Liver (tissue), 9 donors: ENCODE results near the gene SYDE2. TPM values are rescaled to one million over a fixed set of nuclear protein-coding genes. Genes with fewer than 3 reads are reported as not detected.
A peak's percentile ranks its signal among the peaks of the same experiment; 100 is the strongest.

Experiments used
- DNase-seq: peaks from one replicate; pipeline ENCODE4 v3.0.0-alpha.2; 2017; ENCODE audit warnings: low spot score
- H3K27ac ChIP-seq, 2 donors: one replicate each; pipeline ENCODE4 v1.7.0; 2013; ENCODE audit warnings: inconsistent platforms in 2 of 2, low read length in 2 of 2, control low read depth in 1 of 2, low read depth in 1 of 2, mild to moderate bottlenecking in 1 of 2
- H3K27me3 ChIP-seq, 4 donors: one replicate each; pipeline versions ENCODE4 v1.6.1 to v1.7.0; 2013; ENCODE audit warnings: low read length in 3 of 4, inconsistent platforms in 1 of 4, mild to moderate bottlenecking in 1 of 4, moderate library complexity in 1 of 4; ENCODE audit not compliant: control insufficient read depth in 4 of 4, insufficient read depth in 4 of 4
- H3K36me3 ChIP-seq, 4 donors: one replicate each; pipeline versions ENCODE4 v1.6.1 to v1.7.0; 2013; ENCODE audit warnings: low read length in 3 of 4, mild to moderate bottlenecking in 3 of 4, low read depth in 1 of 4, moderate library complexity in 1 of 4; ENCODE audit not compliant: control insufficient read depth in 4 of 4, insufficient read depth in 3 of 4
- H3K4me1 ChIP-seq, 4 donors: one replicate each; pipeline versions ENCODE4 v1.6.1 to v1.7.0; 2013; ENCODE audit warnings: low read length in 3 of 4, mild to moderate bottlenecking in 3 of 4, moderate library complexity in 1 of 4; ENCODE audit not compliant: control insufficient read depth in 4 of 4, insufficient read depth in 4 of 4
- H3K4me3 ChIP-seq, 3 donors: one replicate each; pipeline versions ENCODE4 v1.6.1 to v1.7.0; 2013; ENCODE audit warnings: low read length in 3 of 3, control low read depth in 1 of 3, low read depth in 1 of 3, mild to moderate bottlenecking in 1 of 3
- H3K9ac ChIP-seq, 2 donors: one replicate each; pipeline ENCODE4 v1.7.0; 2013; ENCODE audit warnings: low read length in 2 of 2, mild to moderate bottlenecking in 2 of 2, moderate library complexity in 2 of 2, control low read depth in 1 of 2, low read depth in 1 of 2
- H3K9me3 ChIP-seq, 4 donors: one replicate each; pipeline versions ENCODE4 v1.6.1 to v1.7.0; 2013; ENCODE audit warnings: low read length in 3 of 4; ENCODE audit not compliant: control insufficient read depth in 4 of 4
- EGR1 ChIP-seq, 2 donors: IDR thresholded peaks; 2 replicates each; pipeline ENCODE4 v1.6.1; 2016 to 2018; ENCODE audit warnings: antibody characterized with exemption in 2 of 2, low read depth in 2 of 2
- FOXA1 ChIP-seq: IDR thresholded peaks from 2 replicates; pipeline ENCODE4 v1.6.1; 2016; ENCODE audit warnings: antibody characterized with exemption
- GABPA ChIP-seq, 2 donors: IDR thresholded peaks in 1 of 2; conservative IDR thresholded peaks in 1 of 2; 2 replicates each; pipeline ENCODE4 v1.6.1; 2016; ENCODE audit warnings: antibody characterized with exemption in 2 of 2, mild to moderate bottlenecking in 1 of 2, moderate library complexity in 1 of 2
- HNF4A ChIP-seq, 2 donors: conservative IDR thresholded peaks; 2 replicates each; pipeline ENCODE4 v1.6.1; 2016; ENCODE audit warnings: antibody characterized with exemption in 2 of 2, mild to moderate bottlenecking in 2 of 2
- JUND ChIP-seq, 2 donors: IDR thresholded peaks; 2 replicates each; pipeline ENCODE4 v1.6.1; 2016; ENCODE audit warnings: antibody characterized with exemption in 2 of 2
- NR2F2 ChIP-seq: IDR thresholded peaks from 2 replicates; pipeline ENCODE4 v1.6.1; 2016; ENCODE audit warnings: antibody characterized with exemption
- RAD21 ChIP-seq, 2 donors: IDR thresholded peaks; 2 replicates each; pipeline ENCODE4 v1.6.1; 2016; ENCODE audit warnings: antibody characterized with exemption in 2 of 2, mild to moderate bottlenecking in 2 of 2
- RXRA ChIP-seq, 2 donors: IDR thresholded peaks; 2 replicates each; pipeline ENCODE4 v1.6.1; 2017 to 2018; ENCODE audit warnings: antibody characterized with exemption in 2 of 2, mild to moderate bottlenecking in 1 of 2
- YY1 ChIP-seq: IDR thresholded peaks from 2 replicates; pipeline ENCODE4 v1.6.1; 2016; ENCODE audit warnings: antibody characterized with exemption, mild to moderate bottlenecking
- WGBS: extraction: QIAGEN DNeasy Blood & Tissue Kit; methylation state at CpG from one replicate; pipeline ENCODE4 v1.1.7; 2013; 5-methylcytosine and 5-hydroxymethylcytosine counted together
- polyA plus RNA-seq, 2 donors: library from polyadenylated mRNA; stranded (reverse) in 1 of 2; unstranded in 1 of 2; fragments of 200-250 nt in 1 of 2; fragments of >200 nt in 1 of 2; fragmentation: Nextera tagmentation in 1 of 2; extraction: Ambion mirVana in 1 of 2; gene quantifications; one replicate each; pipeline versions ENCODE4 v1.2.1 to v1.2.3, GENCODE V29; 2013 to 2015
- total RNA-seq, 2 donors: library from RNA; depleted of rRNA; stranded (reverse); fragments of >200 nt; gene quantifications; one replicate each; pipeline ENCODE4 v1.2.3, GENCODE V29; 2014
- TF ChIP-seq, protein P1 (sequence below): IDR thresholded peaks from 2 replicates; pipeline ENCODE4 v1.6.1; 2016; ENCODE audit warnings: antibody characterized with exemption, mild to moderate bottlenecking
- TF ChIP-seq, protein P2 (sequence below): fragments of 150-350 bp; IDR thresholded peaks from 2 replicates; pipeline ENCODE4 v1.5.1; 2017; ENCODE audit warnings: improper control_type of control experiment, low read depth, low read length; ENCODE audit not compliant: missing input control
- TF ChIP-seq, protein P3 (sequence below): IDR thresholded peaks from 2 replicates; pipeline ENCODE4 v1.6.1; 2016; ENCODE audit warnings: antibody characterized with exemption
- TF ChIP-seq, protein P4 (sequence below): IDR thresholded peaks from 2 replicates; pipeline ENCODE4 v1.6.1; 2016; ENCODE audit warnings: antibody characterized with exemption
- donor health status: healthy.
- donor health status: healthy.
- donor health status: healthy.
- donor health status: healthy.
- donor health status: healthy.

Gene SYDE2
- total and polyA plus RNA-seq, 4 donors = 1.3 to 11.5 (median 3.7) TPM

DNA sequence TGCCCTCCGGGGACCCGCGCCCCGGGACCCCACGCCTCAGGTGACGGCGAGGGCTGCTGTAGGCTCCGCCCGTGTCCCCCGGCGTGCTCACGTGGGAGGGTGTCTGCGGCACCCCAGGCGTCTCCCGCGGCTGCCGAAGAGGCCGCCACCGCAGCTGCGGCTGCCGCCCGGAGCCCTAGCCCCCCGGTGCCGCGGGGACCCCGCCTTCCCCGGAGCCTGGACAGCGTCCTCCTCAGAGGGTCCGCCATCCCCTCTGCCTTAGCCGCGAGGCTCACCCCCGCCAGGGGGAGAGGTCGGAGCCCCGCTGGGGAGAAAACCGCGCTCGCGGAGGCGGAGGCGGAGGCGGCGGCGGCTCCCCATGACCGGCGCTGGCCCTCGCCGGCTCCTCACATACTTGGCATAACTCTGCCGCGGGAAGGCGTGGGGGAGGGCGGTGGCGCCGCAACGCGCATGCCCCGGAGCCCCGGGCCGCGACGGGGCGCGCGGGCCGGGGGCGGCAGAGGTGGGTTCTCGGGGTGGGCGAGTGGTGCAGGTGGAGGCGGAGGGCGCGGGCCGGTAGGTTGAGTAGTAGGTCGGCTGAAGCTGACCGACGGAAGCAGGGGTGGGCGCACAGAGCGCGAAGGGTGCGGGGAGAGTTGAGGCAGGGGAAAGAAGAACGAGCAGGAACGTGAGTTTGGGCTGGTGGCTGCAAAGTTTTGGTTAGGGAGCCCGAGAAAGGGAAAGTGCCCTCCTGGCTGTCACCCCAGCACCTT lies 700 bp upstream of the SYDE2 start:
- Histone ChIP-seq H3K27ac (peak overlapping the region; percentile 90 to 93), H3K4me1 (peaks cover 0 to 21% (median 6%) of the 10 kb centered on the region in 4 donors)
- under 1% methylated on average over 81 of the region's 81 CpGs for WGBS

DNA sequence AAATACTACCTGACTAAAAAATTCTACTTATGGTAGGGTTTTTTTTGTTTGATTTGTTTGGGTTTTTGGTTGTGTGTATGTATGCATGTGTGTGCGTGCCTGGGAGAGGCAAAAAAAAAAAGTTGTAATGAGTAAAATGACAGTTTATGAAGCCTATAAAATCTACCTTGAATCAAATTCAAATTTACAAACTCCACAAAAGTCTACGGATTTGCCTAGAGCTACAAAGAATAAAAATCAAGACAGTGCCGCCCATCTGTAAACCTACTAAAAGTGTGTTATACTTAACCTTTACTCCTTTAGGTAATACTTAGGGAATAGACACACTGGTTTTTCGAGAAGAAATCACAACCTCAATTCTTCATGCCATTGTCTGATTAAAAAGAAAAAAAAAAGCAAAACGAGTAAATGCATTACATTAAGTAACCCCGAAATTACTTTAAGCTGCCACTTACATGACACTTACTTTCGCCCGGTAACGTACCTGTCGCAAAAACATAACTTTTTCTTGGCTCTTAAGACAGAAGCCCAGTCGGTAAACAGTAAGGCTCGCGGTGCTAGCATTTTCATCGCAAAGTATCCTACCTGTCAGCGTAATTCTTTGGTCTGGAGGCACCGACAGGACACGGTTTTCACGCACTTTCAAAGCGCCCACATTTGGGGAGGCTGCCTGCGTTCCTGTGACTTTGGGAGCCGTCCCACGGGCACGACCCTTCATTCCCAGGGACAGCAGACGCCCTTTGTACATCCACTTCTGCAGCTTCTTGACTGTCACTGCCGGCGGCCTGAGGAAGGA lies 951 bp downstream of the SYDE2 start:
- TF ChIP-seq JUND (IDR thresholded peaks at IDR 0.05) (no peak), NR2F2 (no peak), EGR1 (IDR thresholded peaks at IDR 0.05; ENCODE audit: low read depth in 2 of 2) (no peak), RAD21 (IDR thresholded peaks at IDR 0.05) (no peak), GABPA (IDR thresholded peaks at IDR 0.05 in 1 of 2, conservative IDR thresholded peaks at IDR 0.05 in 1 of 2) (no peak), HNF4A (conservative IDR thresholded peaks at IDR 0.05) (no peak)
- TF ChIP-seq, protein P1, sequence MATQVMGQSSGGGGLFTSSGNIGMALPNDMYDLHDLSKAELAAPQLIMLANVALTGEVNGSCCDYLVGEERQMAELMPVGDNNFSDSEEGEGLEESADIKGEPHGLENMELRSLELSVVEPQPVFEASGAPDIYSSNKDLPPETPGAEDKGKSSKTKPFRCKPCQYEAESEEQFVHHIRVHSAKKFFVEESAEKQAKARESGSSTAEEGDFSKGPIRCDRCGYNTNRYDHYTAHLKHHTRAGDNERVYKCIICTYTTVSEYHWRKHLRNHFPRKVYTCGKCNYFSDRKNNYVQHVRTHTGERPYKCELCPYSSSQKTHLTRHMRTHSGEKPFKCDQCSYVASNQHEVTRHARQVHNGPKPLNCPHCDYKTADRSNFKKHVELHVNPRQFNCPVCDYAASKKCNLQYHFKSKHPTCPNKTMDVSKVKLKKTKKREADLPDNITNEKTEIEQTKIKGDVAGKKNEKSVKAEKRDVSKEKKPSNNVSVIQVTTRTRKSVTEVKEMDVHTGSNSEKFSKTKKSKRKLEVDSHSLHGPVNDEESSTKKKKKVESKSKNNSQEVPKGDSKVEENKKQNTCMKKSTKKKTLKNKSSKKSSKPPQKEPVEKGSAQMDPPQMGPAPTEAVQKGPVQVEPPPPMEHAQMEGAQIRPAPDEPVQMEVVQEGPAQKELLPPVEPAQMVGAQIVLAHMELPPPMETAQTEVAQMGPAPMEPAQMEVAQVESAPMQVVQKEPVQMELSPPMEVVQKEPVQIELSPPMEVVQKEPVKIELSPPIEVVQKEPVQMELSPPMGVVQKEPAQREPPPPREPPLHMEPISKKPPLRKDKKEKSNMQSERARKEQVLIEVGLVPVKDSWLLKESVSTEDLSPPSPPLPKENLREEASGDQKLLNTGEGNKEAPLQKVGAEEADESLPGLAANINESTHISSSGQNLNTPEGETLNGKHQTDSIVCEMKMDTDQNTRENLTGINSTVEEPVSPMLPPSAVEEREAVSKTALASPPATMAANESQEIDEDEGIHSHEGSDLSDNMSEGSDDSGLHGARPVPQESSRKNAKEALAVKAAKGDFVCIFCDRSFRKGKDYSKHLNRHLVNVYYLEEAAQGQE = no peak
- TF ChIP-seq, protein P2, sequence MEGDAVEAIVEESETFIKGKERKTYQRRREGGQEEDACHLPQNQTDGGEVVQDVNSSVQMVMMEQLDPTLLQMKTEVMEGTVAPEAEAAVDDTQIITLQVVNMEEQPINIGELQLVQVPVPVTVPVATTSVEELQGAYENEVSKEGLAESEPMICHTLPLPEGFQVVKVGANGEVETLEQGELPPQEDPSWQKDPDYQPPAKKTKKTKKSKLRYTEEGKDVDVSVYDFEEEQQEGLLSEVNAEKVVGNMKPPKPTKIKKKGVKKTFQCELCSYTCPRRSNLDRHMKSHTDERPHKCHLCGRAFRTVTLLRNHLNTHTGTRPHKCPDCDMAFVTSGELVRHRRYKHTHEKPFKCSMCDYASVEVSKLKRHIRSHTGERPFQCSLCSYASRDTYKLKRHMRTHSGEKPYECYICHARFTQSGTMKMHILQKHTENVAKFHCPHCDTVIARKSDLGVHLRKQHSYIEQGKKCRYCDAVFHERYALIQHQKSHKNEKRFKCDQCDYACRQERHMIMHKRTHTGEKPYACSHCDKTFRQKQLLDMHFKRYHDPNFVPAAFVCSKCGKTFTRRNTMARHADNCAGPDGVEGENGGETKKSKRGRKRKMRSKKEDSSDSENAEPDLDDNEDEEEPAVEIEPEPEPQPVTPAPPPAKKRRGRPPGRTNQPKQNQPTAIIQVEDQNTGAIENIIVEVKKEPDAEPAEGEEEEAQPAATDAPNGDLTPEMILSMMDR = no peak
- peak overlapping the region; percentile 10 to 18 for H3K9ac ChIP-seq
- H3K36me3 ChIP-seq = no peaks in the 10 kb centered on the region
- no peaks in the 10 kb centered on the region for H3K9me3 ChIP-seq
- H3K4me3 ChIP-seq = peak overlapping the region; percentile 61 to 94 (median 91)
- H3K4me1 ChIP-seq = peaks cover 0 to 30% (median 6%) of the 10 kb centered on the region in 4 donors
- no peak for DNase-seq
- 4% methylated on average over 26 of the region's 26 CpGs for WGBS
- peak overlapping the region; percentile 90 to 93 for H3K27ac ChIP-seq
- H3K27me3 ChIP-seq = no peaks in the 10 kb centered on the region

More for the DNA sequence above, 700 bp upstream of the SYDE2 start:
- H3K36me3 ChIP-seq = no peaks in the 10 kb centered on the region
- peak overlapping the region; percentile 61 to 94 (median 91) for H3K4me3 ChIP-seq
- peak; percentile 67 for DNase-seq
- H3K27me3 ChIP-seq = no peaks in the 10 kb centered on the region
- peak overlapping the region in 1 of 2 donors; percentile 72 for H3K9ac ChIP-seq
- no peaks in the 10 kb centered on the region for H3K9me3 ChIP-seq
- no peak for TF ChIP-seq NR2F2
- no peak for TF ChIP-seq RXRA (IDR thresholded peaks at IDR 0.05)
- TF ChIP-seq, protein P1 = no peak
- TF ChIP-seq FOXA1 = no peak
- no peak for TF ChIP-seq YY1
- TF ChIP-seq, protein P3, sequence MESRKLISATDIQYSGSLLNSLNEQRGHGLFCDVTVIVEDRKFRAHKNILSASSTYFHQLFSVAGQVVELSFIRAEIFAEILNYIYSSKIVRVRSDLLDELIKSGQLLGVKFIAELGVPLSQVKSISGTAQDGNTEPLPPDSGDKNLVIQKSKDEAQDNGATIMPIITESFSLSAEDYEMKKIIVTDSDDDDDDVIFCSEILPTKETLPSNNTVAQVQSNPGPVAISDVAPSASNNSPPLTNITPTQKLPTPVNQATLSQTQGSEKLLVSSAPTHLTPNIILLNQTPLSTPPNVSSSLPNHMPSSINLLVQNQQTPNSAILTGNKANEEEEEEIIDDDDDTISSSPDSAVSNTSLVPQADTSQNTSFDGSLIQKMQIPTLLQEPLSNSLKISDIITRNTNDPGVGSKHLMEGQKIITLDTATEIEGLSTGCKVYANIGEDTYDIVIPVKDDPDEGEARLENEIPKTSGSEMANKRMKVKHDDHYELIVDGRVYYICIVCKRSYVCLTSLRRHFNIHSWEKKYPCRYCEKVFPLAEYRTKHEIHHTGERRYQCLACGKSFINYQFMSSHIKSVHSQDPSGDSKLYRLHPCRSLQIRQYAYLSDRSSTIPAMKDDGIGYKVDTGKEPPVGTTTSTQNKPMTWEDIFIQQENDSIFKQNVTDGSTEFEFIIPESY = no peak
- TF ChIP-seq EGR1 (IDR thresholded peaks at IDR 0.05; ENCODE audit: low read depth in 2 of 2) = no peak
- TF ChIP-seq, protein P4, sequence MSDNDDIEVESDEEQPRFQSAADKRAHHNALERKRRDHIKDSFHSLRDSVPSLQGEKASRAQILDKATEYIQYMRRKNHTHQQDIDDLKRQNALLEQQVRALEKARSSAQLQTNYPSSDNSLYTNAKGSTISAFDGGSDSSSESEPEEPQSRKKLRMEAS = no peak
- TF ChIP-seq GABPA (IDR thresholded peaks at IDR 0.05 in 1 of 2, conservative IDR thresholded peaks at IDR 0.05 in 1 of 2) = no peak
